Endothelial cell of umbilical vein (primary cell): ENCODE results near the gene ZP1. TPM values are rescaled to one million over a fixed set of nuclear protein-coding genes. Genes with fewer than 3 reads are reported as not detected.

ENCODE experiments used
- BruUV-seq: library from RNA; stranded (reverse); fragments of 400-500 nt; replicated peaks from 2 replicates; lab custom pipeline; 2021; lab: Mats Ljungman, UMichigan
- CTCF ChIA-PET: fragments of 300-600, 350-600 bp; sonication (Branson Sonifier 250); formaldehyde crosslinking; loops from one replicate; lab custom pipeline; 2021; ENCODE audit warnings: antibody characterized with exemption, inconsistent platforms; lab: Charles Lee
- POLR2A ChIA-PET: fragments of 300-600, 350-600 bp; sonication (Branson Sonifier 250); formaldehyde crosslinking; loops from one replicate; lab custom pipeline; 2021; ENCODE audit warnings: antibody characterized with exemption, inconsistent platforms; lab: Charles Lee
- DNase-seq: peaks from one replicate; pipeline ENCODE4 v3.0.0-alpha.2; 2011; ENCODE audit warnings: low read depth, low spot score
- FAIRE-seq: peaks from 2 replicates; lab custom pipeline; 2011; peaks lifted over from hg19 to GRCh38; lab: Jason Lieb, UNC
- H2AFZ ChIP-seq: 2 replicates; pipeline ENCODE4 v1.6.0; 2012; ENCODE audit warnings: low read depth, low read length, control low read depth, inconsistent platforms
- H3K27ac ChIP-seq: 2 replicates; pipeline ENCODE4 v1.5.1; 2011; ENCODE audit warnings: low read depth, mild to moderate bottlenecking, control low read depth, low read length, moderate library complexity; ENCODE audit not compliant: insufficient read depth
- H3K27me3 ChIP-seq, 2 experiments: 2 replicates each; pipeline versions ENCODE4 v1.6.0 to v1.6.1; 2011; ENCODE audit warnings: low read length in 2 of 2, mixed read lengths in 1 of 2; ENCODE audit not compliant: control insufficient read depth in 2 of 2, insufficient read depth in 2 of 2
- H3K36me3 ChIP-seq, 2 experiments: 2 replicates in 1 of 2; 3 replicates in 1 of 2; pipeline ENCODE4 v1.5.1; 2011; ENCODE audit warnings: low read length in 2 of 2, mild to moderate bottlenecking in 1 of 2, moderate library complexity in 1 of 2; ENCODE audit not compliant: control insufficient read depth in 2 of 2, insufficient read depth in 2 of 2; ENCODE audit errors: extremely low read depth in 1 of 2
- H3K4me1 ChIP-seq: 3 replicates; pipeline ENCODE4 v1.5.1; 2011; ENCODE audit warnings: mild to moderate bottlenecking, low read length; ENCODE audit not compliant: control insufficient read depth, insufficient read depth; ENCODE audit errors: extremely low read depth
- H3K4me2 ChIP-seq: 2 replicates; pipeline ENCODE4 v1.6.1; 2011; ENCODE audit warnings: low read length, control low read depth, mixed read lengths; ENCODE audit not compliant: insufficient read depth
- H3K4me3 ChIP-seq, 3 experiments: fragments of 200-600 bp in 1 of 3; sonication (generic), shearing (Covaris generic) in 1 of 3; replicated peaks in 1 of 3; 2 replicates each; pipeline ENCODE4 v1.5.1; 2011 to 2016; ENCODE audit warnings: control low read depth in 3 of 3, low read length in 3 of 3, mild to moderate bottlenecking in 2 of 3, inconsistent platforms in 1 of 3, low read depth in 1 of 3, moderate library complexity in 1 of 3; ENCODE audit not compliant: insufficient read depth in 1 of 3
- H3K79me2 ChIP-seq: 2 replicates; pipeline ENCODE4 v1.6.0; 2012; ENCODE audit warnings: low read length, inconsistent platforms; ENCODE audit not compliant: control insufficient read depth, insufficient read depth
- H3K9ac ChIP-seq: replicated peaks from 2 replicates; pipeline ENCODE3; 2011; ENCODE audit warnings: low read length, control low read depth; ENCODE audit not compliant: insufficient read depth; ENCODE audit errors: extremely low read depth
- H3K9me1 ChIP-seq: replicated peaks from 3 replicates; pipeline ENCODE4 v1.6.0; 2011; ENCODE audit warnings: mild to moderate bottlenecking, low read length; ENCODE audit not compliant: control insufficient read depth, insufficient read depth; ENCODE audit errors: extremely low read depth
- H3K9me3 ChIP-seq: replicated peaks from 2 replicates; pipeline ENCODE4 v1.5.1; 2012; ENCODE audit warnings: low read length, inconsistent platforms; ENCODE audit not compliant: control insufficient read depth, insufficient read depth
- H4K20me1 ChIP-seq: replicated peaks from 2 replicates; pipeline ENCODE3; 2011; ENCODE audit warnings: mild to moderate bottlenecking, low read length; ENCODE audit not compliant: control insufficient read depth, insufficient read depth; ENCODE audit errors: extremely low read depth
- CTCF ChIP-seq, 2 donors: IDR thresholded peaks; 1 replicate in 1 of 2; 2 replicates in 1 of 2; pipeline ENCODE4 v1.5.1; 2011; ENCODE audit warnings: low read length in 2 of 2, mild to moderate bottlenecking in 2 of 2, moderate library complexity in 2 of 2, control low read depth in 1 of 2, inconsistent platforms in 1 of 2, low read depth in 1 of 2; ENCODE audit not compliant: insufficient read depth in 1 of 2; ENCODE audit errors: extremely low read depth in 1 of 2
- FOS ChIP-seq: IDR thresholded peaks from 2 replicates; pipeline ENCODE4 v1.6.1; 2011; ENCODE audit warnings: mild to moderate bottlenecking, low read length, moderate library complexity, borderline replicate concordance; ENCODE audit not compliant: insufficient read depth
- GATA2 ChIP-seq: IDR thresholded peaks from 2 replicates; pipeline ENCODE4 v1.7.0; 2011; ENCODE audit warnings: low read depth, mild to moderate bottlenecking, moderate library complexity, mixed read lengths, low read length; ENCODE audit not compliant: insufficient read length, insufficient read depth
- JUN ChIP-seq: IDR thresholded peaks from 2 replicates; pipeline ENCODE4 v1.6.1; 2011; ENCODE audit warnings: borderline replicate concordance, low read depth; ENCODE audit not compliant: insufficient read length, insufficient read depth
- dilution Hi-C: fragments of 300-500 bp; cut with MboI; formaldehyde crosslinking; loops from one replicate; pipeline ENCODE4 v1.15.0; 2019; ENCODE audit warnings: low sequenced_read_pairs; ENCODE audit not compliant: extremely low pct_ligation_motif_present
- intact Hi-C: fragments of 100-400 bp; cut with micrococcal nuclease; formaldehyde crosslinking; loops from one replicate; pipeline ENCODE4 v1.10.0; 2022
- polyA plus RNA-seq, 4 experiments: library from polyadenylated mRNA; depleted of rRNA in 3 of 4; stranded (reverse) in 3 of 4; unstranded in 1 of 4; fragments of >200 nt; gene quantifications; 2 replicates each; pipeline versions ENCODE4 v1.2.1 to v1.2.3, GENCODE V29; 2011 to 2012; ENCODE audit warnings: missing spikeins in 1 of 4
- total RNA-seq: library from RNA; stranded (reverse); gene quantifications from 2 replicates; pipeline ENCODE4 v1.2.3, GENCODE V29; 2021

ZP1 gene
- total and polyA plus RNA-seq, 2 donors (not counting 3 experiments of a cell fraction or from before 2014, with no cell fraction given), result not detected

GRCh38 chr11:60831501-60832079 is 35.8 kb upstream of the ZP1 start:
- Histone ChIP-seq H3K4me3 (no peak overlapping the region), H4K20me1 (no peaks in the 10 kb centered on the region), H3K9me3 (no peaks in the 10 kb centered on the region), H3K27ac (no peak overlapping the region), H3K27me3 (no peaks in the 10 kb centered on the region), H3K36me3 (no peaks in the 10 kb centered on the region), H3K9me1 (no peaks in the 10 kb centered on the region), H3K79me2 (no peaks in the 10 kb centered on the region), H3K4me1 (peaks cover 23% of the 10 kb centered on the region), H3K4me2 (no peak overlapping the region), H2AFZ (no peak overlapping the region), H3K9ac (no peak overlapping the region)
- ChIA-PET POLR2A (interaction anchor here (1.6 kb wide), 1 partner anchor 68 kb away, joined by 4 read pairs; no protein-coding TSS in a partner anchor), CTCF (interaction anchor here (0.7 to 12.7 kb wide), 43 partner anchors 9 to 356 kb away, joined by 3 to 607 read pairs (median 6); partner anchors contain the start of genes CCDC86, PRPF19, PTGDR2 and TMEM109)
- TF ChIP-seq GATA2 (no peak), JUN (peak; percentile 5), FOS (peak; percentile 17)
- no TSS peak for BruUV-seq
- dilution Hi-C loops (no loop called here), intact Hi-C loops (loop anchor here (1.0 to 10.0 kb wide), 7 partner anchors 44 to 355 kb away; partner anchors contain the start of gene MS4A10)
- DNase-seq (peak; percentile 51), FAIRE-seq (no peak)

GRCh38 chr11:60834742-60835533 is 32.4 kb upstream of the ZP1 start:
- H3K9me1 ChIP-seq, result no peaks in the 10 kb centered on the region
- peak; percentile 62 for FAIRE-seq
- peak overlapping the region; percentile 92 for H3K27ac ChIP-seq
- no peaks in the 10 kb centered on the region for H3K27me3 ChIP-seq
- dilution Hi-C loops, result no loop called here
- peaks cover 23% of the 10 kb centered on the region for H3K4me1 ChIP-seq
- TSS peak; percentile 99 for BruUV-seq
- H3K4me2 ChIP-seq, result peak overlapping the region; percentile 63
- TF ChIP-seq GATA2, result peak; percentile 38
- TF ChIP-seq CTCF (IDR thresholded peaks at IDR 0.05; ENCODE audit: extremely low read depth in 1 of 2, insufficient read depth in 1 of 2, low read depth in 1 of 2, low read length in 2 of 2), result no peak
- no peaks in the 10 kb centered on the region for H3K36me3 ChIP-seq
- no peak for DNase-seq
- H3K9me3 ChIP-seq, result no peaks in the 10 kb centered on the region
- H2AFZ ChIP-seq, result peak overlapping the region; percentile 75
- H3K79me2 ChIP-seq, result no peaks in the 10 kb centered on the region
- H4K20me1 ChIP-seq, result no peaks in the 10 kb centered on the region
- intact Hi-C loops, result loop anchor here (1.0 to 10.0 kb wide), 3 partner anchors 25 to 320 kb away; partner anchors contain the start of gene MS4A10
- POLR2A ChIA-PET, result interaction anchor here (1.0 kb wide), 1 partner anchor 53 kb away, joined by 3 read pairs; no protein-coding TSS in a partner anchor
- H3K9ac ChIP-seq, result no peak overlapping the region
- peak overlapping the region in 1 of 3 experiments; percentile 12 for H3K4me3 ChIP-seq
- CTCF ChIA-PET, result interaction anchor here (0.8 to 12.7 kb wide), 8 partner anchors 9 to 70 kb away, joined by 3 to 607 read pairs (median 5); partner anchors contain the start of gene ZP1
